ENCODE data around the gene S100A13.
A peak's percentile ranks its signal among the peaks of the same experiment; 100 is the strongest.

S100A13 gene

GRCh38 chr1:153613406-153613805 is 13.9 kb downstream of the S100A13 start:
- DNase-seq (ENCODE audit: low spot score), result no peak
- TF ChIP-seq, protein P1, sequence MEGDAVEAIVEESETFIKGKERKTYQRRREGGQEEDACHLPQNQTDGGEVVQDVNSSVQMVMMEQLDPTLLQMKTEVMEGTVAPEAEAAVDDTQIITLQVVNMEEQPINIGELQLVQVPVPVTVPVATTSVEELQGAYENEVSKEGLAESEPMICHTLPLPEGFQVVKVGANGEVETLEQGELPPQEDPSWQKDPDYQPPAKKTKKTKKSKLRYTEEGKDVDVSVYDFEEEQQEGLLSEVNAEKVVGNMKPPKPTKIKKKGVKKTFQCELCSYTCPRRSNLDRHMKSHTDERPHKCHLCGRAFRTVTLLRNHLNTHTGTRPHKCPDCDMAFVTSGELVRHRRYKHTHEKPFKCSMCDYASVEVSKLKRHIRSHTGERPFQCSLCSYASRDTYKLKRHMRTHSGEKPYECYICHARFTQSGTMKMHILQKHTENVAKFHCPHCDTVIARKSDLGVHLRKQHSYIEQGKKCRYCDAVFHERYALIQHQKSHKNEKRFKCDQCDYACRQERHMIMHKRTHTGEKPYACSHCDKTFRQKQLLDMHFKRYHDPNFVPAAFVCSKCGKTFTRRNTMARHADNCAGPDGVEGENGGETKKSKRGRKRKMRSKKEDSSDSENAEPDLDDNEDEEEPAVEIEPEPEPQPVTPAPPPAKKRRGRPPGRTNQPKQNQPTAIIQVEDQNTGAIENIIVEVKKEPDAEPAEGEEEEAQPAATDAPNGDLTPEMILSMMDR (IDR thresholded peaks at IDR 0.05; ENCODE audit: borderline replicate concordance, control extremely low read depth, extremely low read depth, insufficient read depth, missing control alignments), result no peak
- in situ Hi-C loops (cut with MboI; ENCODE audit: low sequenced_read_pairs, unreplicated experiment), result no loop called here

DNA sequence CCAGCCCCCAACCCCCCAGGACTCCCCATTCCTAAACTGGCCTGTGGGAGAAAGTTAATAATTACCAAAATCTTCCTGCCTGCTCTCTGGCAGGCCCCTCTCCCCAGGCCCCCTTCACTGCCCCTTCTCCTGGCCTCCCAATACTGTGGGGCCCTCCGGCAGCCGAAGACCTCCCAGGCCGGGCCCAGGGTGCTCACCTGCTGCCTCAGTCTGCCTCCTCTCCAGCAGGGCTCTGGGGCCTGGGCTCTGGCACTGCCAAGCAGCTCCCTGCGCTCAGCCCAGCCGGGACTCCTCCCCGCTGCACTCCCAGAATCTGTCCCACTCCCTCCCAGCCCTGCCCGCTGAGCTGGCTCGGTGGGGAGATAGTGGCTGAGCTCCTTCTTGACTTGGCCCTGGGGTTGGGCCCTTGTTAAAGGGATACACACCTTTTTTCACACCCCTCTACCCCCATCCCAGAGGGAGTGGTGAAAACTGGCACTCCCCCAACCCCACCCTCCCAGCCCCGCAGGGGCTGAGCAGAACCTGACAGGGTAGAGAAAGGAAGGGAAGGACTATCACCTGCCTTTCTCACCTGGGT is 14.5 kb downstream of the S100A13 start, which contains the start of gene S100A16:
Gene S100A16, minus strand, starts transcription at position 383 of the 577 bp plus-strand sequence. CDS start 4,986 bp downstream, outside the sequence.
- peak; percentile 30 for DNase-seq (ENCODE audit: low spot score)
- in situ Hi-C loops (cut with MboI; ENCODE audit: low sequenced_read_pairs, unreplicated experiment), result no loop called here
- TF ChIP-seq, protein P1 (IDR thresholded peaks at IDR 0.05; ENCODE audit: borderline replicate concordance, control extremely low read depth, extremely low read depth, insufficient read depth, missing control alignments), result no peak

- peak; percentile 26 for DNase-seq (ENCODE audit: low spot score)
- in situ Hi-C loops (cut with MboI; ENCODE audit: low sequenced_read_pairs, unreplicated experiment), result no loop called here
- TF ChIP-seq, protein P1 (IDR thresholded peaks at IDR 0.05; ENCODE audit: borderline replicate concordance, control extremely low read depth, extremely low read depth, insufficient read depth, missing control alignments), result no peak
Measured at GRCh38 chr1:153612111-153612754, 15.1 kb downstream of the S100A13 start.

DNA sequence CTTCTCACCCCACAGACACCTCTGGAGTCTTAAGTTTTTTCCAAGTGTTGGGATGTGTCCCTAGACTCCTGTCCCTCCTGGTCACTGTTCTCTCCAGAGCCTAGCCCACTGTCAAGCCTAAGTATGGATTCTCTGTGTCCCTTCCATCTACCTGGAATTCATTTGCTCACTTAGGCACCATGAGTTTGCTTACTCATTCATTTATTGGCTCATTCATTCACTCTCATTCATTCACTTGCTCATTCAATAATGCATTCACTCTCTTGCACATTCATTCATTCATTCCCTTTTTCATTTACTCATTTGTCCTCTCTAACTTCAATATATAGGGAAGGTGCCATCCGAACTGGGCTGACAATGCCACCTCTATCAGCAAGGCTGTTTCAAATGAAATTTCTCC is 15.9 kb downstream of the S100A13 start:
- no peak for DNase-seq (ENCODE audit: low spot score)
- TF ChIP-seq, protein P1 (IDR thresholded peaks at IDR 0.05; ENCODE audit: borderline replicate concordance, control extremely low read depth, extremely low read depth, insufficient read depth, missing control alignments), result no peak
- in situ Hi-C loops (cut with MboI; ENCODE audit: low sequenced_read_pairs, unreplicated experiment), result no loop called here

- TF ChIP-seq, protein P1 (IDR thresholded peaks at IDR 0.05; ENCODE audit: borderline replicate concordance, control extremely low read depth, extremely low read depth, insufficient read depth, missing control alignments), result no peak
- in situ Hi-C loops (cut with MboI; ENCODE audit: low sequenced_read_pairs, unreplicated experiment), result no loop called here
- DNase-seq (ENCODE audit: low spot score), result peak; percentile 24
Measured at GRCh38 chr1:153610811-153611301, 16.4 kb downstream of the S100A13 start.

DNA sequence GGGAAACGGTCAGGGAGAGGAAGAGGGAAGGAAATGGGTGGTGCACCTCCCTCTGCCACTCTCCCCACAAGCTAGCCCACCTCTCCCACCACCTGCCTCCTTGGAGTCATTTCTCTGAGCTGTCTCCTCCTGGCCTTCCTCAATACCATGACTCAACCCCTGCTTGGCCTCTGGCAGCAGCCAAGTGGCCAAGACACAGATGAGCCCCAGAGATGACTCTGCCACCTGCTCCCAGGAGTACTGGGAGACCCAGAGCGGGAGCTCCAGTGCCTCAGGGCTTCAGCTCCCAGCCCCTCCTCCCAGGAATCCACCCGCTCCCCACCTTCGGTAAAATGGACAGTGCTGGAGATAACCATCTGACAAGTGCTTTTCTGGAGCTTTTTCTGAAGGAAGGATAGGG is 17.0 kb downstream of the S100A13 start:
- DNase-seq (ENCODE audit: low spot score), result peak; percentile 24
- in situ Hi-C loops (cut with MboI; ENCODE audit: low sequenced_read_pairs, unreplicated experiment), result no loop called here
- TF ChIP-seq, protein P1 (IDR thresholded peaks at IDR 0.05; ENCODE audit: borderline replicate concordance, control extremely low read depth, extremely low read depth, insufficient read depth, missing control alignments), result no peak
